Left lobe of liver (tissue), 2 donors: ENCODE measurements around the gene RUFY3. TPM values are rescaled to one million over a fixed set of nuclear protein-coding genes. Genes with fewer than 3 reads are reported as not detected.
A peak's percentile ranks its signal among the peaks of the same experiment; 100 is the strongest.
"Not testable (repeated sequence)": the region's sequence is repeated elsewhere in the genome, so short reads cannot be mapped to it uniquely, and the experiment has no call there.

Source experiments
- ATAC-seq: fragments of 200-7000 bp; cut with Tn5 transposase; one replicate; pipeline ENCODE4 v1.9.1; 2020; ENCODE audit warnings: mild to moderate bottlenecking, moderate library complexity
- DNase-seq: peaks from one replicate; pipeline ENCODE4 v3.0.0-alpha.2; 2020; ENCODE audit warnings: low spot score
- total RNA-seq: library from RNA; stranded (reverse); gene quantifications from one replicate; pipeline ENCODE4 v1.2.1, GENCODE V29; 2021
- donor health status: DM: no; HTN: no; CAD: no; lungs with moderate emphysema.
- donor health status: DM: no; HTN: yes; CAD: no.

RUFY3 gene
- total RNA-seq, 1 donor from 2014 or later = 30.1 TPM

- ATAC-seq, DNase-seq: not testable (repeated sequence)
Measured at GRCh38 chr4:70769396-70769795, 47.6 kb downstream of the RUFY3 start.

GRCh38 chr4:70772929-70773555 is 51.3 kb downstream of the RUFY3 start:
- no peak for ATAC-seq

DNA sequence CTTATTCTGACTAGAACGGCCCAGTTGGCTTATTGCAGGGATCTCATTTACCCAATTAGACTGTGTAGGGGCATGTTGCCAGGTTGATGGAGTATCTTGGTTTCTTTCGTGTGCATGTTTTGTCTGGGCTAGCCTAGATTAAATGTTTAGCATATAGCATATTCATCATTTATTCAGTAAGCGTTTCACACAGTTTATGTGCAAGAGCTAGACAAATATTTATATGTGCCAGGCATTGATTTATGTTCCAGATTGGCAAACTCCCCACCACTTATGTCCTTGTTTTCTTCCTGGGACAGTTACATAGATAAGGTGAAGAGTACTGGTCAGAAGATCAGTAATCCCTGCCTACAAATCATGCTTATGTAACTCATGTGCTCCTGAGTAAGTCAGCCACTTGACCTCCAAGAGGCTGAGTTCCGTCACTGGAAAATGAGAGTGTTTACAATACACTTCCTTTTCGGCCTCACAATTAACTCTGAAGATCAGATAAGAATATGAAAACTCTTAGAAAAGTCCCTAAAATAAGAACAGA is 57.2 kb downstream of the RUFY3 start:
- no peak for DNase-seq
- peak; percentile 93 for ATAC-seq

More at GRCh38 chr4:70772929-70773555, 51.3 kb downstream of the RUFY3 start:
- no peak for DNase-seq

- DNase-seq (no peak), ATAC-seq (no peak)
Measured at GRCh38 chr4:70783096-70783495, 61.3 kb downstream of the RUFY3 start.

DNA sequence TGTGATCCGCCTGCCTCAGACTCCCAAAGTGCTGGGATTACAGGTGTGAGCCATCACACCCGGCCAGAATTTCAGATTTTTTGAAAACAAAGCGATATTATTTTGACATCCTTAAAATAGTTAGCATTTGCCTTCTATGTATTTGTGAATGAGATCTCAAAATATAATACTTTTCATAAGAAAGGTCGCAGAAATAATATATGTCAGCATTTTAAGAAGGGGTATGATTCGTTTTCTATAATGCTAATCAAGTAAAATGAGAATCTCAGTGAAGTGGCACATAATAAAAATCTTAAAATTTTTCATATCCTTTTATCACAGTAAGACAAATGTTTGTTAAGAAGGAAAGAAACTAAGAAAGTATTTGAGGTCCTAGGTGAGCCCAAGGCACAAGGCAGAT is 65.7 kb downstream of the RUFY3 start:
- DNase-seq (no peak), ATAC-seq (no peak)

DNA sequence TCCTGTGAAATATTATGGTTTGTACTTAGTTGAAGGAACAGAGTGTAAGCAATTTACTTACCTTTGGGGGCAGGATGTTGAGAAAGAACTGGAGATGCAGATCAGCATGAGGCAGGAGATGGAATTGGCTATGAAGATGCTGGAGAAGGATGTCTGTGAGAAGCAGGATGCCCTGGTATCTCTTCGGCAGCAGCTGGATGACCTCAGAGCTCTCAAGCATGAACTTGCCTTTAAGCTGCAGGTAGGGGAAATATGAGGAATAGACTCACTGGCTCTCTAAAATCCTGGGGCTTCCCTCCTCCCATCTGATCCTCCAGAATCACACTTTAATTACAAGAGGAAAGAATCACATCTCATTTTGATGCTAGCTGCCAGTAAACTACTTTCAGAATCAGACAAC is 67.0 kb downstream of the RUFY3 start:
- DNase-seq (no peak), ATAC-seq (no peak)

DNA sequence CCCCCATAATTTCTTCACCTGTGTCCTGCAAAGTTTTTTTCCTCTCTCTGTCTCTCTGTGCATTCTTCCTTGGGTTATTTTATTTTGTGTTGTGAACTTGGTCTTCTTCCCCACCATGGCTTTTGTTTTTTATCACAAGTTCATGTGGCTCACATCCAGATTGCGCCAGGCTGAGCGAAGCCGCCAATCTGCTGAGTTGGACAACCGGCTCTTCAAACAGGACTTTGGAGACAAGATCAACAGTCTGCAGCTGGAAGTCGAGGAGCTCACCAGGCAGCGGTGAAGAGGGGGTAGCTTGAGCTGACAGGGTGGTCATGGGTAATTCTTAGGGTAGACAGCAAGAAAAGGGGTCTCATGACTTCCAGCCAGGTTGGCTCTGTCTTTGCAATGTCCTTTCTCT is 71.9 kb downstream of the RUFY3 start:
- DNase-seq (peak; percentile 76), ATAC-seq (peak; percentile 93)

DNA sequence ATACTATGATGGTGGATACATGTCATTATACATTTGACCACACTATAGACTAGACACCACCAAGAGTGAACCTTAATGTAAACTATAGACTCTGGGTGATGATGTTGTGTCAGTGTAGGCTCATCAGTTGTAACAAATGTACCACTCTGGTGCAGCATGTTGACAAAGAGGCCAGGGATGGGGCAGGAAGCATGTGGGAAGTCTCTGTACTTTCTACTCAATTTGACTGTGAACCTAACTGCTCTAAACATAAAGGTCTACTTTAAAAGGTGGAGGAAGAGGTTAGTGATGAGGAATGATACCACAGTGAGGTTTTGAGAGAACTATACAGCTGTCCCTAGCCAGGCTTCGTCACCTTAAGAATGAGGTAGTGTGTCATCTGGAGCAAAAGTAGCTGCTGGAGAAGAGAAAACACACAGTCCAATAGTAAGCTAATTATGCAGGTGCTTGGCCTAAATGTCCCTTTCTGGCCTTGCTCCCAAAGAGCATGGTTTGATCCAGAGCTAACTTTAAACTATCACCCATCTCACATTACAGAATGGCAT is 79.6 kb downstream of the RUFY3 start:
- no peak for ATAC-seq
- DNase-seq = no peak

DNA sequence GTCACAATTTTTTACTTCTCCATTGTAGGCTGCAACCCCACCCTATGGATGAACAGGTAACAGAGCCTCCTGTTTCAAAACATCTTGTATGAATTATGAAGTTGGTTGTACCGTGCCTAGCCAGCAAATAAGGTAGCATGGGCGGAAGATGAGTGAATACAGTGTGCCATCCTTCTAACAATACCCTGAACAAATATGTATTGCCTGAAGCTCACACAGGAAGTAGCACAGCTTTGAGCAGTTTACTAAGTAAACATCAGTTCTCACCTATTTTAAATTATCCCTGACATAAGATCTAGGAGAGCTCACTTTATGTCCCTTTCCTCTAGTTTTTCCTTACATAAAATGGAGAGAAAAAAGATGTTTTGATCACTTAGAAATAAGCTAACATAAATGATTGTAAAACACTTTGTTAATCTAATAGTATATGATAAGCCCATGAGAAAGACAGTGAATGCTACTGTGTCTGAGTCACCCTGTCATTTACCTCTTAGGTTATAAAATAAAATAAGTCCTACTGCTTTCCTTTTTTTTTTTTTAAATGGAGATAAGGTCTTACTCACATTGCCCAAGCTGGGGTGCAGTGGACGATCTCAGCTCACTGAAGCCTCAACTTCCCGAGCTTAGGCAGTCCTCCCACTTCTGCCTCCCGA is 81.3 kb downstream of the RUFY3 start:
- DNase-seq (no peak), ATAC-seq (no peak)

- DNase-seq (no peak), ATAC-seq (no peak)
Measured at GRCh38 chr4:70808151-70808550, 86.4 kb downstream of the RUFY3 start.

DNA sequence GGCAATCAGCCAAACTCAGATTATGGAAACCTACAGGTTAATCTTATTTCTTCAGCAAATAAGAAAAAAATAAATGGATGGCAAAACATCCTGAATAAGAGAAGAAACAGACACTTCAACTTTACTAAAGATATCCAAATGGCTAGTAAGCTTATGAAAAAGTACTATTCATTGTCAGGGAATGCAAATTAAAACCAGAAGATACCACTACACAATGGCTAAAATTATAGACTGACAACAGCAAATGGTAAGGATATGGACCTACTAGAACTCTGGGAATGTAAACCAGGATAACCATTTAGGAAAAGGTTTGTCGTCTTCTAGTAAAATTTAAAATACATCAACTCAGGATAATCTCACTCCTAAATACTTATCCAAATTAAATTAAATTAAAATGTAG is 93.6 kb downstream of the RUFY3 start:
- DNase-seq (no peak), ATAC-seq (no peak)

DNA sequence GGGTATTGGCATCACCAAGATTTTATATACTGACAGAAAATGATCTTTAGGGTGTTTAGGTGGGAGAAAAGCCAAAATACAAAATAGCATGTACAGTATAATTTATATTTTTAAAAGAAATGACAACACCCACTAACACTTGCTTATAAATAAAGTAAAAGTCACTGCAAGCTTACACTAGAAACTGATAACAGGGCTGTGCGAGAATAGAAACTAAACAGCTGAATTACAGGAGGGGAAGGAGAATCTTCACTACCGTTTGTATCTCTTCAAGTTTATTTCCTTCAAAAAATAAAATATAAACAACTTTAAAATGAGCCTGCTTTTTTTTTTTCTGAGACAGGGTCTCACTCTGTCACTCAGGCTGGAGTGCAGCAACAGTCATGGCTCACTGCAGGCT is 95.1 kb downstream of the RUFY3 start:
- ATAC-seq = no peak
- DNase-seq = no peak

- DNase-seq (no peak), ATAC-seq (no peak)
Measured at GRCh38 chr4:70818173-70818855, 96.5 kb downstream of the RUFY3 start.

GRCh38 chr4:70818921-70819320 is 97.2 kb downstream of the RUFY3 start:
- ATAC-seq (no peak), DNase-seq (no peak)

- DNase-seq = no peak
- no peak for ATAC-seq
Measured at GRCh38 chr4:70829015-70829414, 107.3 kb downstream of the RUFY3 start.

GRCh38 chr4:70829492-70829891 is 107.7 kb downstream of the RUFY3 start:
- no peak for ATAC-seq

DNA sequence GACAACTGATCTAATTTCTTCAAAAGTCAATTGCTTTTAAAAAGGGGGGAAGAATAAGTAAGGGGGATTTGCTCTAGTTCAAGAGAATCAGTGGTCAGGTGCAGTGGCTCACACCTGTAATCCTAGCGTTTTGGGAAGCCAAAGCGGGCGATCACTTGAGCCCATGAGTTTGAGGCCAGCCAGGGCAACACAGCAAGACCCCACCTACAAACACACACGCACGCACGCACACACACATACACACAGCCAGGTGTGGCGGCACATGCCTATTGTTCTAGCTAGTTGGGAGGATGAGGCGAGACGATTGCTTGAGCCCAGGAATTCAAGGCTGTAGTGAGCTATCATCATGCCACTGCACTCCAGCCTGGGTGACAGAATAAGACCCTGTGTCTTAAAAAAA is 108.3 kb downstream of the RUFY3 start:
- no peak for DNase-seq
- ATAC-seq = no peak

More at GRCh38 chr4:70829492-70829891, 107.7 kb downstream of the RUFY3 start:
- no peak for DNase-seq

DNA sequence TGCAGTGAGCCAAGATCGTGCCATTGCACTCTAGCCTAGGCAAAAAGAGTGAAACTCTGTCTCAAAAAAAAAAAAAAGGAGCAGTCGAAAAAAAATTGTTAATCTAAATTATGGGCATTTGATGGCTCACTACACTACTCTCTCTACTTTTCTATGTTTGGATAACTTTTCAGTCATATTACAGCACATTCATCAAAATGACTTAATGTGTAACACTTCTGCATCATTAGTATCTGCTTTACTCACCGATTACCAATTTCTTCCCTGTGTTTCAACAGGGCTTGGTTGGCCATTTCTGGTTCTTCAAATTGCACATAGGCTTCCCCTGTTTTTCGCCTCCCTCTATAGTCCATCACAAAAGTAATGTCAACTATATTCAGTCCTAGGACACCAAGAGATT is 109.5 kb downstream of the RUFY3 start:
- DNase-seq (no peak), ATAC-seq (no peak)

DNA sequence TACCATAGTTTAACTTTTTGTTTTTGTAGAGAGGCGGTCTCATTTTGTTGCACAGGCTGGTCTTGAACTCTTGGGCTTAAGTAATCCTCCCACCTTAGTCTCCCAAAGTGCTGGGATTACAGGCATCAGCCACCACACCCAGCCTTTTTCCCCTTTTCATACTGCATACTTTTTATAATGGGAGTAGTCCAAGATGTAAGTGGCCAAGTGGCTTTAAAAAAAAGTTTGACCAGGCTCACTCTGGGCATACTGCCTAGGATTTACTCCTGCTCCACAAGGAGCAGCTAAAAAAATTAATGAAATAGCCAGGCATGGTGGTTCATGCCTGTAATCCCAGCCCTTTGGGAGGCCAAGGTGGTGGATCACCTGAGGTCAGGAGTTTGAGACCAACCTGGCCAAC is 111.9 kb downstream of the RUFY3 start:
- no peak for ATAC-seq
- DNase-seq = no peak

DNA sequence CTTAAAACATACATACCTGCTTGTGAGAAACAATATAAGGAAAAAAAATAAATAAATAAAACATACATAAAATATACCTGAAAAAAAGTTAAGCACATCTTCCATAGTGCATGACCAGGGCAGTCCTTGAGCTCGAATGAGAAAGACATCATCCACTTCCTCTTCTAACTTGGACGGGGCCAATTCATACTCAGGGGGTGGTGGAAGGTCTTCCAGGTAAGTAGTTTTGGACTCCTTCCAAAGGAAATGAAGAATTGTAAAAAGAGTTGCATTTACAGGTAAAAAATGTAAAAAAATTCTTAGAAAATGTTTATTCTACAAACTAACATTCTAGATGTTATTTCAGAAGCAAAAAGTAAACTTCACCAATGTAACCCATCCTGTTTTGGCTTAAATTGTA is 114.3 kb downstream of the RUFY3 start:
- ATAC-seq (no peak), DNase-seq (no peak)

GRCh38 chr4:70838204-70838603 is 116.4 kb downstream of the RUFY3 start:
- no peak for DNase-seq
- ATAC-seq = no peak
